ENCODE results near the gene TMED7.

DNA sequence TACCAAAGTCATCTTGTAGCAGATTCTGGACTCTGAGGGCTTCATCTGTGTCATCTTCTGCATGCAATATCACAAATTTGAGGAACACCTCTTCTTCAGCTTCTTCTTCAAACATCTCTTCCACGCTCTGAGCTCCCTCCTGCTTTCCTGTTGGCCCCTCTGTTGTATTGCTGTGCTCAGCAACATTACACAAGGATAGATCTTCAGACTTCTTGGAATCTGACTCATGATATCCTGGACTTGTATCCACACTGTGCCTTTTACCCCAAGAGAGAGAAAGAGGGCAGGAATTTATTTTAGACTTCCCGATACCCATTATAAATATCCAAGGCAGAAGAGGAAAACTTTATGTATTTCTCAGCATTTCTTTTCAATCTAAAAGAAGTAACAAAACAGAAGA lies 44.9 kb downstream of the TMED7 start:
- TF ChIP-seq, protein P1, sequence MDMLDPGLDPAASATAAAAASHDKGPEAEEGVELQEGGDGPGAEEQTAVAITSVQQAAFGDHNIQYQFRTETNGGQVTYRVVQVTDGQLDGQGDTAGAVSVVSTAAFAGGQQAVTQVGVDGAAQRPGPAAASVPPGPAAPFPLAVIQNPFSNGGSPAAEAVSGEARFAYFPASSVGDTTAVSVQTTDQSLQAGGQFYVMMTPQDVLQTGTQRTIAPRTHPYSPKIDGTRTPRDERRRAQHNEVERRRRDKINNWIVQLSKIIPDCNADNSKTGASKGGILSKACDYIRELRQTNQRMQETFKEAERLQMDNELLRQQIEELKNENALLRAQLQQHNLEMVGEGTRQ (IDR thresholded peaks at IDR 0.05; ENCODE audit: borderline replicate concordance, low read depth, low read length): no peak
- TF ChIP-seq, protein P2, sequence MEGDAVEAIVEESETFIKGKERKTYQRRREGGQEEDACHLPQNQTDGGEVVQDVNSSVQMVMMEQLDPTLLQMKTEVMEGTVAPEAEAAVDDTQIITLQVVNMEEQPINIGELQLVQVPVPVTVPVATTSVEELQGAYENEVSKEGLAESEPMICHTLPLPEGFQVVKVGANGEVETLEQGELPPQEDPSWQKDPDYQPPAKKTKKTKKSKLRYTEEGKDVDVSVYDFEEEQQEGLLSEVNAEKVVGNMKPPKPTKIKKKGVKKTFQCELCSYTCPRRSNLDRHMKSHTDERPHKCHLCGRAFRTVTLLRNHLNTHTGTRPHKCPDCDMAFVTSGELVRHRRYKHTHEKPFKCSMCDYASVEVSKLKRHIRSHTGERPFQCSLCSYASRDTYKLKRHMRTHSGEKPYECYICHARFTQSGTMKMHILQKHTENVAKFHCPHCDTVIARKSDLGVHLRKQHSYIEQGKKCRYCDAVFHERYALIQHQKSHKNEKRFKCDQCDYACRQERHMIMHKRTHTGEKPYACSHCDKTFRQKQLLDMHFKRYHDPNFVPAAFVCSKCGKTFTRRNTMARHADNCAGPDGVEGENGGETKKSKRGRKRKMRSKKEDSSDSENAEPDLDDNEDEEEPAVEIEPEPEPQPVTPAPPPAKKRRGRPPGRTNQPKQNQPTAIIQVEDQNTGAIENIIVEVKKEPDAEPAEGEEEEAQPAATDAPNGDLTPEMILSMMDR (IDR thresholded peaks at IDR 0.05): no peak
- TF ChIP-seq EZH2phosphoT487 (IDR thresholded peaks at IDR 0.05; ENCODE audit: borderline replicate concordance, low read depth): no peak
